ENCODE measurements around the gene OLFM2.
"Not testable (repeated sequence)": the region's sequence is repeated elsewhere in the genome, so short reads cannot be mapped to it uniquely, and the experiment has no call there.

OLFM2 gene

GRCh38 chr19:9941671-9942070 lies 5.4 kb upstream of the OLFM2 start:
- DNase-seq = no peak

- DNase-seq = no peak
Measured at GRCh38 chr19:9941231-9941630, 4.9 kb upstream of the OLFM2 start.

GRCh38 chr19:9940778-9941177 lies 4.5 kb upstream of the OLFM2 start:
- DNase-seq = no peak

- DNase-seq = no peak
Measured at GRCh38 chr19:9939301-9939913, 3.1 kb upstream of the OLFM2 start.

GRCh38 chr19:9937001-9937411 lies 691 bp upstream of the OLFM2 start:
- no peak for DNase-seq

- DNase-seq = no peak
Measured at GRCh38 chr19:9935506-9936325, 599 bp downstream of the OLFM2 start.

GRCh38 chr19:9934132-9934950 lies 2.0 kb downstream of the OLFM2 start:
- DNase-seq = peak; percentile 73

- DNase-seq = no peak
Measured at GRCh38 chr19:9932835-9933234, 3.5 kb downstream of the OLFM2 start.

GRCh38 chr19:9931629-9932028 lies 4.7 kb downstream of the OLFM2 start:
- no peak for DNase-seq

GRCh38 chr19:9923440-9923839 lies 12.9 kb downstream of the OLFM2 start:
- no peak for DNase-seq

GRCh38 chr19:9922782-9923379 lies 13.4 kb downstream of the OLFM2 start:
- not testable (repeated sequence) for DNase-seq

- DNase-seq = no peak
Measured at GRCh38 chr19:9917321-9917720, 19.0 kb downstream of the OLFM2 start.

GRCh38 chr19:9916719-9917118 lies 19.6 kb downstream of the OLFM2 start:
- DNase-seq = no peak

- peak; percentile 70 for DNase-seq
Measured at GRCh38 chr19:9914315-9915207, 21.8 kb downstream of the OLFM2 start.

GRCh38 chr19:9914001-9914314 lies 22.4 kb downstream of the OLFM2 start:
- no peak for DNase-seq

GRCh38 chr19:9913237-9914000 lies 22.9 kb downstream of the OLFM2 start:
- no peak for DNase-seq

GRCh38 chr19:9912551-9913236 lies 23.6 kb downstream of the OLFM2 start:
- no peak for DNase-seq

GRCh38 chr19:9911524-9912185 lies 24.7 kb downstream of the OLFM2 start:
- no peak for DNase-seq

- DNase-seq = no peak
Measured at GRCh38 chr19:9910625-9911024, 25.7 kb downstream of the OLFM2 start.

GRCh38 chr19:9909251-9909650 lies 27.1 kb downstream of the OLFM2 start:
- no peak for DNase-seq

All from amniotic stem cell (primary cell).